K562 (cell line): ENCODE measurements around the gene PODXL2.

Experiments used
- CHD2 ChIP-seq: IDR thresholded peaks from 2 replicates; pipeline ENCODE4 v1.6.1; 2011; ENCODE audit warnings: low read depth, low read length
- ERF ChIP-seq: fragments of 450-650 bp; formaldehyde crosslinking; IDR thresholded peaks from 2 replicates; pipeline ENCODE4 v1.4.0; 2020; ENCODE audit warnings: mild to moderate bottlenecking, mixed read lengths
- NR2F6 ChIP-seq: fragments of 450-650 bp; formaldehyde crosslinking; IDR thresholded peaks from 2 replicates; pipeline ENCODE4 v1.4.0; 2020; ENCODE audit warnings: mild to moderate bottlenecking
- PTTG1 ChIP-seq: fragments of 450-650 bp; IDR thresholded peaks from 2 replicates; pipeline ENCODE4 v1.6.1; 2016; ENCODE audit warnings: low read depth, mild to moderate bottlenecking, missing genetic modification characterization, missing compliant biosample characterization
- ZC3H4 ChIP-seq: sonication (generic); formaldehyde crosslinking; IDR thresholded peaks from 2 replicates; pipeline ENCODE4 v1.9.0; 2021; ENCODE audit warnings: missing genetic modification reagents, borderline replicate concordance
- ZSCAN32 ChIP-seq: fragments of 450-650 bp; formaldehyde crosslinking; IDR thresholded peaks from 2 replicates; pipeline ENCODE4 v1.4.0; 2020; ENCODE audit warnings: mild to moderate bottlenecking, moderate library complexity
- TF ChIP-seq, protein P1 (sequence below): fragments of 450-650 bp; formaldehyde crosslinking; IDR thresholded peaks from 2 replicates; pipeline ENCODE4 v1.4.0; 2020; ENCODE audit warnings: mild to moderate bottlenecking, mixed read lengths
- TF ChIP-seq, protein P2 (sequence below): fragments of 450-650 bp; IDR thresholded peaks from 2 replicates; pipeline ENCODE4 v1.6.1; 2016; ENCODE audit warnings: low read depth, mild to moderate bottlenecking, moderate library complexity

DNA sequence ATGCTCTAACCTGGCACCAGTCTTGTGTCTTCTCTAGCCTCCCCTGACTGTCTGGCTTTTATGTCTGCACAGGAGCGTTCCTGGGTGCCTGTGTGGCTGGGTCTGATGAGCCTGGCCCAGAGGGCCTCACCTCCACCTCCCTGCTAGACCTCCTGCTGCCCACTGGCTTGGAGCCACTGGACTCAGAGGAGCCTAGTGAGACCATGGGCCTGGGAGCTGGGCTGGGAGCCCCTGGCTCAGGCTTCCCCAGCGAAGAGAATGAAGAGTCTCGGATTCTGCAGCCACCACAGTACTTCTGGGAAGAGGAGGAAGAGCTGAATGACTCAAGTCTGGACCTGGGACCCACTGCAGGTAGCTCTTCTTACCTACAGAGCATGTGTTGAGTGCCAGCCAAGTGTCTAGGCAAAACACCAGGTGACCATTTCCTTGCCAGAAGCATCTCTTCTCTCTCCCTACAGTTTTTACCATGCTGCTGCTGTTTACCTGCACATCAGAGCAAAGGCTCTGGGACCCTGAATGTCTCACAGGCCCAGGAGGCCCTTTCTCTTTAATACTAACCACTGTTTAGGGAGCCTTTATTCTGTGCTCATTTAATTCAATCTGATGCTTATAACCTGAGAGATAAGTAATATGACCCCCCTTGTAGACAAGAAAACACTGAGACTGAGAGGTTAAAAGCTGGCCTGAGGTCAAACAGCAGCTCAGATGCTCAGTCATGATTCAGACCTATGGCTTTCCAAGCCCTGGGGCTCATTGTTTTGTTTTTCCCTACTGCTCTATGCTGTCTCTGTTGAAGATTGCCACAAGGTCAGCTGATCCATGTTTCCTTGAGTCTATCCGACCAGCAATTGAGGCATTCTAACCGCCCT is 10.4 kb downstream of the PODXL2 start:
- TF ChIP-seq ZC3H4 (CRISPR knock-in tag) (no peak), ERF (no peak), PTTG1 (no peak), CHD2 (no peak), ZSCAN32 (CRISPR knock-in tag) (no peak), NR2F6 (CRISPR knock-in tag) (no peak)
- TF ChIP-seq, protein P1, sequence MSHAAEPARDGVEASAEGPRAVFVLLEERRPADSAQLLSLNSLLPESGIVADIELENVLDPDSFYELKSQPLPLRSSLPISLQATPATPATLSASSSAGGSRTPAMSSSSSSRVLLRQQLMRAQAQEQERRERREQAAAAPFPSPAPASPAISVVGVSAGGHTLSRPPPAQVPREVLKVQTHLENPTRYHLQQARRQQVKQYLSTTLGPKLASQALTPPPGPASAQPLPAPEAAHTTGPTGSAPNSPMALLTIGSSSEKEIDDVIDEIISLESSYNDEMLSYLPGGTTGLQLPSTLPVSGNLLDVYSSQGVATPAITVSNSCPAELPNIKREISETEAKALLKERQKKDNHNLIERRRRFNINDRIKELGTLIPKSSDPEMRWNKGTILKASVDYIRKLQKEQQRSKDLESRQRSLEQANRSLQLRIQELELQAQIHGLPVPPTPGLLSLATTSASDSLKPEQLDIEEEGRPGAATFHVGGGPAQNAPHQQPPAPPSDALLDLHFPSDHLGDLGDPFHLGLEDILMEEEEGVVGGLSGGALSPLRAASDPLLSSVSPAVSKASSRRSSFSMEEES = no peak
- TF ChIP-seq, protein P2, sequence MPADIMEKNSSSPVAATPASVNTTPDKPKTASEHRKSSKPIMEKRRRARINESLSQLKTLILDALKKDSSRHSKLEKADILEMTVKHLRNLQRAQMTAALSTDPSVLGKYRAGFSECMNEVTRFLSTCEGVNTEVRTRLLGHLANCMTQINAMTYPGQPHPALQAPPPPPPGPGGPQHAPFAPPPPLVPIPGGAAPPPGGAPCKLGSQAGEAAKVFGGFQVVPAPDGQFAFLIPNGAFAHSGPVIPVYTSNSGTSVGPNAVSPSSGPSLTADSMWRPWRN = no peak
